Body of pancreas (tissue), 4 donors: ENCODE measurements around the gene CYTH3.

Source experiments
- POLR2A ChIP-seq, 3 donors: fragments of 450-650 bp; IDR thresholded peaks; one replicate each; pipeline ENCODE4 v1.6.1; 2016; ENCODE audit warnings: antibody characterized with exemption in 3 of 3, mild to moderate bottlenecking in 2 of 3
- TF ChIP-seq, protein P1 (sequence below), 7 experiments: fragments of 450-650 bp in 4 of 7; fragments of 200-600 bp in 3 of 7; sonication (generic) in 3 of 7; IDR thresholded peaks; one replicate each; pipeline ENCODE4 v1.5.1; 2016 to 2019; ENCODE audit warnings: antibody characterized with exemption in 7 of 7

DNA sequence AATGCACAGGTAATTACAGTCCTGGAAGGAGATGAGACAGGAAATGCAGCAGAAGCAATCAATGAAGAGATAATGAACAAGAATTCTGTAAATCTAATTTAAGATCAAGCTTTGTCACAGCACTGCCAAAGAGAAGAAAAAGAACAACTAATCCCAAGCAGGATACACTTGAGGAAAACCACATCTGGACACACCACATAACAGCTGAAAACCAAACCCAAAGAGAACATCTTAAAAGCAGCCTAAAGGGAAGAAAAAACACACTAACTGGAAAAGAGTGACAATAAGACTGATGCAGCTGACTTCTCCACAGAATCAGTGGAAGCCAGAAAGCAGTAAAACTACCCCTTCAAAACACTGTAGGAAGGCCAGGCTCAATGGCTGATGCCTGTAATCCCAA lies 10.2 kb downstream of the CYTH3 start:
- no peak for TF ChIP-seq POLR2A (IDR thresholded peaks at IDR 0.05)
- TF ChIP-seq, protein P1, sequence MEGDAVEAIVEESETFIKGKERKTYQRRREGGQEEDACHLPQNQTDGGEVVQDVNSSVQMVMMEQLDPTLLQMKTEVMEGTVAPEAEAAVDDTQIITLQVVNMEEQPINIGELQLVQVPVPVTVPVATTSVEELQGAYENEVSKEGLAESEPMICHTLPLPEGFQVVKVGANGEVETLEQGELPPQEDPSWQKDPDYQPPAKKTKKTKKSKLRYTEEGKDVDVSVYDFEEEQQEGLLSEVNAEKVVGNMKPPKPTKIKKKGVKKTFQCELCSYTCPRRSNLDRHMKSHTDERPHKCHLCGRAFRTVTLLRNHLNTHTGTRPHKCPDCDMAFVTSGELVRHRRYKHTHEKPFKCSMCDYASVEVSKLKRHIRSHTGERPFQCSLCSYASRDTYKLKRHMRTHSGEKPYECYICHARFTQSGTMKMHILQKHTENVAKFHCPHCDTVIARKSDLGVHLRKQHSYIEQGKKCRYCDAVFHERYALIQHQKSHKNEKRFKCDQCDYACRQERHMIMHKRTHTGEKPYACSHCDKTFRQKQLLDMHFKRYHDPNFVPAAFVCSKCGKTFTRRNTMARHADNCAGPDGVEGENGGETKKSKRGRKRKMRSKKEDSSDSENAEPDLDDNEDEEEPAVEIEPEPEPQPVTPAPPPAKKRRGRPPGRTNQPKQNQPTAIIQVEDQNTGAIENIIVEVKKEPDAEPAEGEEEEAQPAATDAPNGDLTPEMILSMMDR (IDR thresholded peaks at IDR 0.05): no peak
